ENCODE results near the gene TMF1.

TMF1 gene

DNA sequence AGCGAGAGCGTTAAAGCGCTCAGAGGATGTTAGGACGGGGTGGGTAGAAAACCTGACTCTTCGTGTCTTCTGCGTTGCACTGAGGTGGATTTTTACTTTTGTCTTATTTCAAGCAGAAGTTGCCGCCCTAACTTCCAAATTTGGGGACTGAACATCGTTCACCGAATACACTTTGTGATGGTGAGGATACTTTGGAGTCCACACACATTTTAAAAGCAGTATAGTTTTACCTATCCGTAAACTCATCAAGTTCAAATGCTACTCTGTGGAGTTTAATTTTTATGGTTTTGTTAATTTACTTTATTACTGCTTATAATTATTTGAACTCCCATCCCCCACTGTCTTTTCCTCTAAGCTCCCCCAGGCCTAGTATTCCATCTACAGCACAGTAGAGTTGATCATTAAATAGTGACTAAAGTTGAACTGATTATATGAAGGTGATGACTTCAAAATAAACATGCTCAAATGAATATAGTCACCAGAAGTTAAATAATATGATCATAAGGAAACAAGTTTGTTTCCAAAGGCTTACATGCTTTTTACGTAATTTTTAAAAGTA lies 38.0 kb downstream of the TMF1 start:
- peak; percentile 10 for DNase-seq (ENCODE audit: low read depth)

DNA sequence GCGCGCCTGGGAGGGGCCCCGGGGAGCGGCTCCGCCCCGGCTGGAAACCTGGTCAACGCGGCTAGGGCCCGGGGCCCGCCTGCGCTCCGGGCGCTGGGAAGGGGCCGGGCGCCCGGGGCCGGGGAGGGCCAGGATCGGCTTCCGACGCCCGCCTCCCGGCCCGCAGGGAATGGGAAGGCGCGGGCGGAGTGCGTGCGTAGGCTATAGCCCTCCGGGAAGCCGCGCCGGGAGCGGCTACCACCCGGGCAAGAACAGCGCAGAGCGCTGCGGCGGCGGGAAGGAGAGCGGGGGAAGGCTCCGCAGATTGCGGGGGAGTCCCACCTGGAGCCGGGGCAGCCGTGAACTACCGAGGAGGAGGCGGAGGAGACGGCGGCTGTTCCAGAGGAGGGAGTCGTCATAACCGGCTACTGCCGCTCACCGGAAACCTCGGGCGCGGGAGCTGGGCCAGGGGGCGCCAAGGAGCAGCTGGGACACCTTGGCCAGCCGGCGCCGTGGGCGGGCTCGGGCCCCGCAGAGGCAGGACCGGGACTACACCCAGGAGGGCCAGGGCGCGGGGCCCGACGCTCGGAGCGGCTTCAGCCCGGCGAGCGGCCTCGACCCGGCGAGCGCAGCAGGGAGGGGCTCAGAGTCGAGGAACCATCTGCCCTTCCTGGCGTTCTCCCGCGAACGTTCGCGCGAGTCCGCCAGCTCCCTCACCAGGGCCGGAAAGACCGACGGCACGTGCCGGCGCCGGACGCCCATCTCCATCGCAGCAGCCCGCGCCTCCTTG lies 38.7 kb downstream of the TMF1 start, which contains the start of gene EOGT:
TSS of gene EOGT (minus strand) at position 432 of the 769 bp plus-strand sequence. CDS start 3,838 bp downstream, outside the sequence.
- peak; percentile 88 for DNase-seq (ENCODE audit: low read depth)

- peak; percentile 59 for DNase-seq (ENCODE audit: low read depth)
Measured at GRCh38 chr3:69012800-69013252, 39.3 kb downstream of the TMF1 start.

- peak; percentile 9 for DNase-seq (ENCODE audit: low read depth)
Measured at GRCh38 chr3:69012100-69012799, 39.9 kb downstream of the TMF1 start.

- DNase-seq (ENCODE audit: low read depth) = peak; percentile 18
Measured at GRCh38 chr3:69011096-69011730, 40.9 kb downstream of the TMF1 start.

DNA sequence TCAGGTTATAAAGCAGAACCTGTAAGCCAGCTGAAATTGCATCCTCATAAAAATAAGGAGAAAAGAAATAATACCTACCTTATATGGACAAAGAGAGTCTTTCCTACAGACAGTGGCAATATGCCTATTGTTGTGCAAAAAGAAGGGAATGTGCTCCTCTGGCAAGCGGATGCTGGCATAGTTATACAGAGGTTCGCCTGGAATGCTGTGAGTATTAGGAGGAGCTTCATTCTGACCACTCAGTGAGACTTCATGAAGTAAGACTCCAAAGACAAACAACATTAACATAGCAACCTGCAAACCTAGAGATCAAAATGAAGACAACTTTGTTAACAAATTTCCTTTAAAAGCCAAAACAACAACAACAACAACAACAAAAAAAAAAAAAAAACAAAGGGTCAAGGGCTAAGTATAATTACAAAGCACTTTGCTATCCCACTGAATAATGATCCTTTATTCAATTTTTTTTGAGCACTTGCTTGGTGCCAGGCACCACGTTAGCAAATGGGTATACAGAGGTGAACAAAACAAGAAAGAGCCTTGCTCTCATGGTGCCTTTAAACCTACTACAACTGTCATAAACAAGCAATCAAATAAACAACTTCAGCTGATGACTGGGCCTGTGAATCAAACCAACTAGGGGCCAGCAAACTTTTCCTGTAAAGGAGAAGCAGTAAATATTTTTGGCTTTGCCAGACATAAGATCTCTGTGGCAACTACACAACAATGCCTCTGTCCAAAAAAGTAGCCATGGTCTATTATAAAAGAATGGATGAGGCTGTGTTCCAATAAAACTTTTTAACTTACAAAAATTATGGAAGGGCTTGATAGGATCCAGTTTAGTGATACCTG lies 42.3 kb downstream of the TMF1 start:
- peak; percentile 84 for DNase-seq (ENCODE audit: low read depth)

DNA sequence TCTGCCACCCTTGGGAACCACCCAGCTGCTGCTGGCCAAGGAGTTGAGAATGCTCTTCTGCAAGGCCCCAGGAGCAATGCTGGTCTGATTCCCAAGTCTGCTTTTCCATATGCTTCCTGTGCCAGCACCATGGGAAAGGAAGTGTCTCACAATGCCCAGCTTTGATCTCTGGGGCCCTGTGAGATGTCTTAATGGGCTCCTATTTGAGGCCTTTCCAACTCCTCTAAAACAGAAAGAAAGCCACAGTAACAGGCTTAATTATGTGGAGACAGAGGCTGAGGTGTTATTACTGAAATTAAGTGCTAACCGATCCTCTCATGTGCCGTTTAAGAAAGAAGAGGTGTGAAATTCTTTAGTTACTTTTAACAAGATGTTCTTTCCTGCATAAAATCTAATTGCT lies 43.2 kb downstream of the TMF1 start:
- DNase-seq (ENCODE audit: low read depth) = no peak

DNA sequence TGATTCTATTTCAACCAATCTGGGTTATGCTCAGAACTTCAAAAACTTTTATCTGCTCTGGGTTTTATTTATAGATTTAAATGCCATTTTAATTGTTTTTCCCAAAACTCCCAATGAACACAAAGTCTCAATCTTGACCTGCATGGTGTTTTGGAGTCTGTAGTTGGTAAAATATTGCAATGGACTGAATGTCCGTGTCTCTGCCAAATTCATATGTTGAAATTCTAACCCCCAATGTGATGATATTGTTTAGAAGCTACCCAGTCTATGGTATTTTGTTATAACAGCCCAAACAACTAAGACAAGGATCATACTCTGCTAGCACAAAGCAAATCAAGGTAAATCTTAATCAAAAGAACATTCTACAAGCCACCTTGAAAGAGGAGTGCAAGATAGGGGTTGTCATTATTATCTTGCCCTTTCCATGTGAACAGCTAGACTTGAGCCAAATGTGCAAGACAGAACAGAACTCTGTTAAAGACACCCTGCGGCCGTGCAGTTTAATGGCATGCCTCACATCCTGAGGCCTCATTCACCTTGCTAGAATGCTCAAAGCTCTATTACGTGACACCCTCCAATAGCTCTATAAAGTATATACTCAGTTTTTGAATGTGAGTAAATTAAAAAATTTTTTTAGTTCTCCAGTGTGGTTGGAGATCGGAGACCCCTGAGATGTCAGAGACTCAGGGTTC lies 46.2 kb downstream of the TMF1 start:
- no peak for DNase-seq (ENCODE audit: low read depth)

DNA sequence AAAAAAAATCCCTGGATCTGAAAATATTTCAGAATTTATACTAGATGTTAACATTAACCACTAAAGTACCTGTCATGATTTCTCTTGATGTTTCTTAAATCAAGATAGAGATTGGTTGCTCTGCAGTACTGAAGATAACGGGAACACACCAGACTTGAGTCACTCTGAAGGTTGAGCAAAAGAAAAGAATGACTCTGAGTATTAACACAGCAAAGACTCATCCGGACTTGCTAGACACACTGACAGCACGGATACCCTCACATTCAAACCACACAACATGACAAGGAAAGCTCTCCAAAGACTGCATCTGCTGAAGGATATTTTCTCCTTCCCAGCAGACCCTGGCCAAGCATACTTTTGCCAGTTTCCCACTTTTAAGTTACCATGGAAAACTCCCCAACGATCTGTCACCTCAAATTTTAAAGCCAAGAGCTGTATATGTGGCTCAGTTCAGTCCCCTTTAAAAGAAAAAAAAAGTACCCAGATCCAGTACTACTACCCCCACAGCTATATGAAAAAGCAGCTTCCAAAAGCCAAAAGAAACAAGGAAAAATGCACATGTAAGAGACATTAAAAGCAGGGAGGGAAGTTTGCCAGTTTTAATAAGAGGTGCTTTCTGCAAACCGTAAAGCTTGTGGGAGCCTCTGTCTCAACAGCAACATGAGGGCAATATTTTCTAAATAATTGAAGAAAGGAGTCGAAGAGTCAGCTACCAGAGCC lies 46.9 kb downstream of the TMF1 start:
- peak; percentile 30 for DNase-seq (ENCODE audit: low read depth)

- no peak for DNase-seq (ENCODE audit: low read depth)
Measured at GRCh38 chr3:69004138-69004537, 48.0 kb downstream of the TMF1 start.

DNA sequence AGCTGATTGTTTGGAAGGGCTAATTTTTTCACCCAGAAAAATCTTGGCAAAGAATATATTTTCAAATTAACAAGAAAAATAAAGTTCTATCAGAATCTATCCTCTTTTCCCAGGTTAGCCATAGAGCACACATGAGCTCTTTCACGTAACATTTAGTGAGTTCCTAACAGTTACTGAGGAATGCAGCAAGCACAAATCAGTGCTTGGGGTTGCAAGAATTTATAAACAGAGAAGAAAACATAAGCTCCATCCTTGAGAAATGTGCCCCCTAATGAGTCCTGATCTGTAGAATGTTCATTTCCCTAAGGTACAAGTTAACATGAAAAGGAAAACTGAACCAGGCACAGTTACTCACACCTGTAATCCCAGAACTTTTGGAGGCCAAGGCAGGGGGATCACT lies 52.5 kb downstream of the TMF1 start:
- peak; percentile 22 for DNase-seq (ENCODE audit: low read depth)

- no peak for DNase-seq (ENCODE audit: low read depth)
Measured at GRCh38 chr3:68999158-68999557, 53.0 kb downstream of the TMF1 start.

GRCh38 chr3:68997887-68998286 lies 54.2 kb downstream of the TMF1 start:
- no peak for DNase-seq (ENCODE audit: low read depth)

GRCh38 chr3:68996356-68996995 lies 55.7 kb downstream of the TMF1 start:
- DNase-seq (ENCODE audit: low read depth) = peak; percentile 68

DNA sequence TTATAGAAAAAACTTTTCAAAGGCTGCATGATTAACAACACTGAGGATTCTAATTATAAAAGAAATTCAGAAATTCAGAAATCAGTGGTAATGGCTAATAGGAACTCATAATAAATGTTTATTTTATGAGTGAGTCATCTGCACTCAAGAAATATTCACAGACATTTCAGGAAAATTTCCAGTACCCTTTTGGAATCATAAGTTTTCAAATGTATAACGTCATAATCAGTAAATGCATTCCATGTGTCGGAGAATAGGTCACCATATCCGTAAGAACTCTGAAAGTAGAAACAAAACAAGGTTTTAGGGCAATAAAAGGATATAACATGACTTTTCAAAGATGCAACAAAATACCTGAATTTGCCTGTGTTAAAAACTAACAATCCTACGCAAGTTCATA lies 63.4 kb downstream of the TMF1 start:
- peak; percentile 85 for DNase-seq (ENCODE audit: low read depth)

DNA sequence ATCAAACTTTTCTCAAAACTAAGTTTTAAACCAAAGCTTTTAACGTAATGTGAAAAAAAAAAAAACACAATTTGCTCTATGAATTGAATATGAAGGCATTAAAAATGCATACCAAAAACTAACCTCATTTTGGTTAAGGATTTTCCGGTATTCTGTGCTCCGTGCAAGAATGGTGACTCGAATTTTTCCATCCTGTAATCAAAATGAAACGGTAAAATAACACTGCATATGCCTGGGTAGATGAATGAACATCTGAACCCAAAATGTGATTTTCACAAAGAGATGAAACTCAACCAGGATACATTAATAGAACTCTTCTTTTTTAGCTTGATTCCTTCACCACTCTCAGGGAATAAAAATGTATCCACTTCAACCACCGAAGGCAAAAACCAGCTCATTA lies 64.8 kb downstream of the TMF1 start:
- no peak for DNase-seq (ENCODE audit: low read depth)

GRCh38 chr3:68986496-68987208 lies 65.5 kb downstream of the TMF1 start:
- no peak for DNase-seq (ENCODE audit: low read depth)

- peak; percentile 8 for DNase-seq (ENCODE audit: low read depth)
Measured at GRCh38 chr3:68985146-68985790, 66.9 kb downstream of the TMF1 start.

All from iris pigment epithelial cell (primary cell).